ENCODE results near the gene METAP1. TPM values are rescaled to one million over a fixed set of nuclear protein-coding genes. Genes with fewer than 3 reads are reported as not detected.
"Not testable (repeated sequence)": the region's sequence is repeated elsewhere in the genome, so short reads cannot be mapped to it uniquely, and the experiment has no call there.

Gene METAP1
- total RNA-seq, 1 donor from 2014 or later: 32.4 TPM

- no peak for DNase-seq (ENCODE audit: extremely low spot score in 2 of 2)
- Histone ChIP-seq H3K27ac (no peak overlapping the region), H3K36me3 (no peaks in the 10 kb centered on the region), H3K27me3 (no peaks in the 10 kb centered on the region), H3K9me3 (no peaks in the 10 kb centered on the region), H3K4me1 (no peaks in the 10 kb centered on the region), H3K4me3 (no peak overlapping the region)
- TF ChIP-seq POLR2A (IDR thresholded peaks at IDR 0.05): no peak
- intact Hi-C loops (cut with DNase I): no loop called here
Observed at GRCh38 chr4:99099311-99099710, 103.8 kb downstream of the METAP1 start.

GRCh38 chr4:99099814-99100213 is 104.3 kb downstream of the METAP1 start:
- H3K9me3 ChIP-seq; intact Hi-C loops (cut with DNase I); H3K4me3 ChIP-seq; H3K36me3 ChIP-seq; H3K27ac ChIP-seq; H3K27me3 ChIP-seq; H3K4me1 ChIP-seq; DNase-seq (ENCODE audit: extremely low spot score in 2 of 2): not testable (repeated sequence)

- Histone ChIP-seq H3K27me3 (no peaks in the 10 kb centered on the region), H3K4me1 (no peaks in the 10 kb centered on the region), H3K27ac (no peak overlapping the region), H3K9me3 (no peaks in the 10 kb centered on the region), H3K36me3 (no peaks in the 10 kb centered on the region), H3K4me3 (no peak overlapping the region)
- no peak for DNase-seq (ENCODE audit: extremely low spot score in 2 of 2)
- intact Hi-C loops (cut with DNase I): no loop called here
- TF ChIP-seq POLR2A (IDR thresholded peaks at IDR 0.05) (no peak), CTCF (IDR thresholded peaks at IDR 0.05) (no peak), POLR2AphosphoS5 (IDR thresholded peaks at IDR 0.05; ENCODE audit: insufficient read depth in 1 of 2, low read depth in 1 of 2) (no peak)
Observed at GRCh38 chr4:99100876-99101275, 105.4 kb downstream of the METAP1 start.

GRCh38 chr4:99102634-99103033 is 107.1 kb downstream of the METAP1 start:
- Histone ChIP-seq H3K9me3 (no peaks in the 10 kb centered on the region), H3K36me3 (no peaks in the 10 kb centered on the region), H3K4me3 (no peak overlapping the region), H3K27me3 (no peaks in the 10 kb centered on the region), H3K4me1 (no peaks in the 10 kb centered on the region), H3K27ac (no peak overlapping the region)
- intact Hi-C loops (cut with DNase I): no loop called here
- no peak for DNase-seq (ENCODE audit: extremely low spot score in 2 of 2)
- TF ChIP-seq CTCF (IDR thresholded peaks at IDR 0.05) (no peak), POLR2AphosphoS5 (IDR thresholded peaks at IDR 0.05; ENCODE audit: insufficient read depth in 1 of 2, low read depth in 1 of 2) (no peak), POLR2A (IDR thresholded peaks at IDR 0.05) (no peak)

- TF ChIP-seq POLR2AphosphoS5 (IDR thresholded peaks at IDR 0.05; ENCODE audit: insufficient read depth in 1 of 2, low read depth in 1 of 2) (no peak), CTCF (IDR thresholded peaks at IDR 0.05) (no peak)
- Histone ChIP-seq H3K27ac (no peak overlapping the region), H3K4me3 (no peak overlapping the region), H3K27me3 (no peaks in the 10 kb centered on the region), H3K36me3 (no peaks in the 10 kb centered on the region), H3K9me3 (no peaks in the 10 kb centered on the region), H3K4me1 (no peaks in the 10 kb centered on the region)
- DNase-seq (ENCODE audit: extremely low spot score in 2 of 2): no peak
- intact Hi-C loops (cut with DNase I): no loop called here
Observed at GRCh38 chr4:99103166-99103565, 107.6 kb downstream of the METAP1 start.

GRCh38 chr4:99104153-99104552 is 108.6 kb downstream of the METAP1 start:
- intact Hi-C loops (cut with DNase I): no loop called here
- no peaks in the 10 kb centered on the region for H3K27me3 ChIP-seq
- H3K36me3 ChIP-seq: no peaks in the 10 kb centered on the region
- no peaks in the 10 kb centered on the region for H3K4me1 ChIP-seq
- H3K9me3 ChIP-seq: no peaks in the 10 kb centered on the region
- DNase-seq (ENCODE audit: extremely low spot score in 2 of 2): no peak
- H3K4me3 ChIP-seq: no peak overlapping the region
- H3K27ac ChIP-seq: no peak overlapping the region
- no peak for TF ChIP-seq POLR2AphosphoS5 (IDR thresholded peaks at IDR 0.05; ENCODE audit: insufficient read depth in 1 of 2, low read depth in 1 of 2)
- no peak for TF ChIP-seq CTCF (IDR thresholded peaks at IDR 0.05)
- TF ChIP-seq POLR2A (IDR thresholded peaks at IDR 0.05): no peak

- H3K9me3 ChIP-seq; H3K4me3 ChIP-seq; H3K27me3 ChIP-seq; H3K27ac ChIP-seq; H3K36me3 ChIP-seq; H3K4me1 ChIP-seq; intact Hi-C loops (cut with DNase I); DNase-seq (ENCODE audit: extremely low spot score in 2 of 2): not testable (repeated sequence)
Observed at GRCh38 chr4:99109286-99109685, 113.8 kb downstream of the METAP1 start.

Data from vagina (tissue), 2 donors.